ENCODE results near the gene KAZN. TPM values are rescaled to one million over a fixed set of nuclear protein-coding genes. Genes with fewer than 3 reads are reported as not detected.
A peak's percentile ranks its signal among the peaks of the same experiment; 100 is the strongest.

Gene KAZN
- total and polyA plus RNA-seq, 12 donors = 1.1 to 6.5 (median 1.9) TPM

DNA sequence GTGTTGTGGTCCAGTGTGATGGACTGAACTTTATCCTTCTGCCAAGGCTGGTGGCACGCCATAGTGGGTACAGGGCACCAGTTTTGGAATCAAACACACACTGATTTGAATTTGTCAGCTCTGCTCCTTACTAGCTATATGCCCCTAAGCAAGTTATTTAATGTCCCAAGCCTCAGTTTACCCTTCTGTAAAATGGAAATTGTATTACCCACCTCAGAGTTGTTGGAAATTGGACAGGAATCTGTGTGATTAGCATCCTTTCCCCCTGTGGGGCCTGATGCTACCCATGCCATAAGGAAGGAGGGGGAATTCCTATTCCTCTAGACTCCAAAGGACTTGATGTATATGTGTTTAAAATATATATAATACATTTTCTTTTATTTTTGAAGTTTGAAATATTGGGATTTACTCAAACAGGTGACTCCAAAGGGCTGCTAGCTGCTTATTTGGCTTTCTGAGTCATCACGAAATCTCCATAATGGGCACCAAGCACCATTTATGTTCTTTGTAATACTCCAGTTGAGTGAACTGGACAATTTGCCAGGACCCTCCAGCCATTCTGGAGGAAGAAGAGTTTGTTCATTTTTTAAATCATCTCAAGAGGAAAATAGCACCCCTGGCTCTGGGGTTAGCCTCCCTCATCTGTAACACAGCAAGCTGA, 330.5 kb downstream of the KAZN start:
- peaks cover 0 to 35% (median 7%) of the 10 kb centered on the region in 7 donors for H3K27me3 ChIP-seq
- DNase-seq = no peak
- peaks cover 5 to 38% (median 22%) of the 10 kb centered on the region in 9 donors for H3K4me1 ChIP-seq
- no peaks in the 10 kb centered on the region for H3K36me3 ChIP-seq
- intact Hi-C loops (cut with DNase I) = loop anchor here in 3 of 10 donors (5.0 kb wide), 2 partner anchors 93 to 98 kb away; no protein-coding TSS in a partner anchor
- H3K4me3 ChIP-seq = peak overlapping the region in 1 of 10 donors; percentile 41
- WGBS, 2 donors = 92 to 95% methylated on average over 2 of the region's 2 CpGs
- ATAC-seq = no peak
- H3K9me3 ChIP-seq = no peaks in the 10 kb centered on the region
- H3K27ac ChIP-seq = no peak overlapping the region
- TF ChIP-seq, protein P1, sequence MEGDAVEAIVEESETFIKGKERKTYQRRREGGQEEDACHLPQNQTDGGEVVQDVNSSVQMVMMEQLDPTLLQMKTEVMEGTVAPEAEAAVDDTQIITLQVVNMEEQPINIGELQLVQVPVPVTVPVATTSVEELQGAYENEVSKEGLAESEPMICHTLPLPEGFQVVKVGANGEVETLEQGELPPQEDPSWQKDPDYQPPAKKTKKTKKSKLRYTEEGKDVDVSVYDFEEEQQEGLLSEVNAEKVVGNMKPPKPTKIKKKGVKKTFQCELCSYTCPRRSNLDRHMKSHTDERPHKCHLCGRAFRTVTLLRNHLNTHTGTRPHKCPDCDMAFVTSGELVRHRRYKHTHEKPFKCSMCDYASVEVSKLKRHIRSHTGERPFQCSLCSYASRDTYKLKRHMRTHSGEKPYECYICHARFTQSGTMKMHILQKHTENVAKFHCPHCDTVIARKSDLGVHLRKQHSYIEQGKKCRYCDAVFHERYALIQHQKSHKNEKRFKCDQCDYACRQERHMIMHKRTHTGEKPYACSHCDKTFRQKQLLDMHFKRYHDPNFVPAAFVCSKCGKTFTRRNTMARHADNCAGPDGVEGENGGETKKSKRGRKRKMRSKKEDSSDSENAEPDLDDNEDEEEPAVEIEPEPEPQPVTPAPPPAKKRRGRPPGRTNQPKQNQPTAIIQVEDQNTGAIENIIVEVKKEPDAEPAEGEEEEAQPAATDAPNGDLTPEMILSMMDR (IDR thresholded peaks at IDR 0.05) = no peak

DNA sequence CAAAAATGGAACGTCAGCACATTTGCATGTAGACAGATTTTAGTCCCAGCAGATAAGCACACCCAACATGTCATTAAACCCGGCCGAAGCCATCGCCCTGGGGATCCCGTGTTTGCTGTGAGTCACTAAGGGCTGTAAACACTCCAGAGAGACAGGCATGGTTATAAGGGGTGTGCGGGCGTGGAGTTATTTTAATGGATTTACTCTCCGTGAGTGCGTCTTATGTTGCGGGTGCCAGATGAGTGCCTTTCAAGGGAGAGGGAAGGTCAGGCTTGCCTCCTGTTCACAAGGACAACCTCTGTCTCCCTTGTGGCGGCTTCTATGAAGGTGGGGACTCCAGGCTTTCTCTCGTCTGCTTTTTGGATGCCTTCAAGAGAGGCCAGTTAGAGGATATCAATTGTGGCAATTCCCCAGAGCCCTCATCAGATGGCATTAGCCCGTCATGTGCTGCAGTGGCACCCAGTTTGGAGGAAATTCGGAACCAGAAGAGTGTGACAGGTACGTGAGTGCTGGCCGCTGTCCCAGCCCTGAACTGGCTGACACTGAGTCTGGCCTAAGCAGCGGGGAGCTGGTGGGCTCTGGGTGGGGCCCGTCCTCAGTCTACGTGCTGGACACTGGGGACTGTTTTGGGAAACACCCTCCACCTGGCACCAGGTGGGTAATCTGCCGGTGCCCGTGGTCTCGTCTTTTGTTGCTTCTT, 331.2 kb downstream of the KAZN start:
- 52 to 59% methylated on average over 22 of the region's 22 CpGs for WGBS, 2 donors
- peaks cover 5 to 36% (median 22%) of the 10 kb centered on the region in 9 donors for H3K4me1 ChIP-seq
- no peaks in the 10 kb centered on the region for H3K36me3 ChIP-seq
- intact Hi-C loops (cut with DNase I) = loop anchor here in 3 of 10 donors (5.0 kb wide), 2 partner anchors 93 to 98 kb away; no protein-coding TSS in a partner anchor
- H3K27ac ChIP-seq = peak overlapping the region in 2 of 10 donors; percentile 26 to 36
- ATAC-seq (peak; percentile 26 to 74 (median 40)), DNase-seq (no peak)
- peak overlapping the region in 1 of 10 donors; percentile 41 for H3K4me3 ChIP-seq
- TF ChIP-seq, protein P1 (IDR thresholded peaks at IDR 0.05) = no peak
- H3K27me3 ChIP-seq = peaks cover 0 to 33% (median 7%) of the 10 kb centered on the region in 7 donors
- no peaks in the 10 kb centered on the region for H3K9me3 ChIP-seq

DNA sequence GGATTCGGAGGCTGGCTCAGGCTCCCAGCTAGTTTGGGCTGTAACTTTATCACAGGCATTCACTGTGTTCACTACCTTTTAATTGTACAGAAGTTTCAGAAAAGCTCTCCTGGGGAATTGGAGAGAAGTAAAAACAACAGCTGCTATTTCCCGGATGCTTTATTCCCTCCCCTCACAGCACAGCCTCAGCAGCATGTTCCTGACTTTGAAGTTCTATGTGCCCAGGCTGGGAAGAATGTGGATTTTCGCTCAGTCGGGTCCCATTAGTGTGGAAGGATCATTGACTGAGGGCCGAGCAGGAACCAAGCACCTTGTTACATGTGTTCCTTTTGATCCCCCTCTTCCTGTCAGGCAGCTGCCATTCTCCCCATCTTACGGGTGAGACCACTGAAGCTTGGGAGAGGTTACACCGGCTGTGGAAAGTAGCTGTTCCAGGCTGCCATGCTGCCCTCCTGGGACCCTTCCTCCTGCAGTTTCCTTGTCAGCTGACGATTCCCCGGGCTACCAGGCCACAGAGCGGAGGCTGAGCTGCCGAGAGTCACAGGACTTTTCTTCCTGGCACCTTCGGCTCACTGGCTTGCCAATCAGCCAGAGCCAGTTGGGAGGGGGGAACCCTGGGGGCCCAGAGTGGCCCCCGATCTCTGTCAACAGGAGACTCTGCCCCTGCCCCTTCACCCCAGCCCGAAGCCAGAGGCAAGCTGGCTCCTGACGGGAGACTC, 331.9 kb downstream of the KAZN start:
- peaks cover 0 to 26% (median 7%) of the 10 kb centered on the region in 7 donors for H3K27me3 ChIP-seq
- WGBS, 2 donors = 53 to 65% methylated on average over 15 of the region's 15 CpGs
- TF ChIP-seq, protein P1 (IDR thresholded peaks at IDR 0.05) = no peak
- intact Hi-C loops (cut with DNase I) = no loop called here
- H3K4me1 ChIP-seq = peaks cover 0 to 29% (median 16%) of the 10 kb centered on the region in 9 donors
- no peaks in the 10 kb centered on the region for H3K9me3 ChIP-seq
- H3K36me3 ChIP-seq = no peaks in the 10 kb centered on the region
- H3K4me3 ChIP-seq = peak overlapping the region in 1 of 10 donors; percentile 41
- ATAC-seq (peak in 1 of 8 donors; percentile 34), DNase-seq (no peak)
- peak overlapping the region in 2 of 10 donors; percentile 26 to 36 for H3K27ac ChIP-seq

- Histone ChIP-seq H3K27me3 (peaks cover 0 to 17% (median 6%) of the 10 kb centered on the region in 7 donors), H3K4me3 (no peak overlapping the region), H3K36me3 (no peaks in the 10 kb centered on the region), H3K27ac (no peak overlapping the region), H3K4me1 (peaks cover 0 to 19% (median 13%) of the 10 kb centered on the region in 9 donors), H3K9me3 (no peaks in the 10 kb centered on the region)
- DNase-seq (no peak), ATAC-seq (no peak)
- intact Hi-C loops (cut with DNase I) = no loop called here
- WGBS, 2 donors = 95 to 97% methylated on average over 18 of the region's 18 CpGs
- TF ChIP-seq, protein P1 (IDR thresholded peaks at IDR 0.05) = no peak
These were observed 333.7 kb downstream of the KAZN start for GRCh38 chr1:14932034-14932638.
